GM21526 (cell line): ENCODE data around the gene ARSA.

Experiments used
- ATAC-seq: cut with Tn5 transposase; IDR thresholded peaks from one replicate; pipeline ENCODE4 v1.9.1; 2021; ENCODE audit warnings: moderate library complexity; ENCODE audit not compliant: unreplicated experiment, low FRiP score

ARSA gene

GRCh38 chr22:50583294-50583861 lies 44.6 kb downstream of the ARSA start:
- peak; percentile 15 for ATAC-seq

- peak; percentile 78 for ATAC-seq
Observed at GRCh38 chr22:50582493-50583293, 45.3 kb downstream of the ARSA start, which contains the start of gene CHKB. Gene CHKB, minus strand, starts transcription at chr22:50582849. Its CDS starts 68 bp downstream, at chr22:50582781.

GRCh38 chr22:50581950-50582492 lies 45.9 kb downstream of the ARSA start:
- peak; percentile 19 for ATAC-seq

- ATAC-seq, result no peak
Observed at GRCh38 chr22:50581031-50581949, 46.7 kb downstream of the ARSA start.

- no peak for ATAC-seq
Observed at GRCh38 chr22:50579752-50580151, 48.2 kb downstream of the ARSA start.

GRCh38 chr22:50578776-50579310 lies 49.1 kb downstream of the ARSA start:
- ATAC-seq, result no peak

- no peak for ATAC-seq
Observed at GRCh38 chr22:50577987-50578775, 49.8 kb downstream of the ARSA start, which contains the start of gene CPT1B. Gene CPT1B, minus strand, starts transcription at chr22:50578427. Its CDS starts 512 bp downstream, at chr22:50577915.

GRCh38 chr22:50577697-50577986 lies 50.3 kb downstream of the ARSA start:
- no peak for ATAC-seq

GRCh38 chr22:50576806-50577696 lies 50.9 kb downstream of the ARSA start:
- ATAC-seq, result no peak

GRCh38 chr22:50576070-50576469 lies 51.9 kb downstream of the ARSA start:
- no peak for ATAC-seq

- no peak for ATAC-seq
Observed at GRCh38 chr22:50575426-50575941, 52.5 kb downstream of the ARSA start.
